K562 (cell line): Measurements from ENCODE around the gene SLAMF9.

Experiments used
- ARID3A ChIP-seq: IDR thresholded peaks from 2 replicates; pipeline ENCODE4 v1.6.1; 2012; ENCODE audit warnings: low read depth, low read length, improper control_type of control experiment, borderline replicate concordance
- BRD9 ChIP-seq: fragments of 450-650 bp; IDR thresholded peaks from 2 replicates; pipeline ENCODE4 v1.6.1; 2018; ENCODE audit warnings: low read depth; ENCODE audit not compliant: partially characterized antibody
- JUN ChIP-seq, 2 experiments: sonication (generic) in 1 of 2; formaldehyde crosslinking in 1 of 2; IDR thresholded peaks; 2 replicates each; pipeline versions ENCODE4 v1.6.1 to v1.8.0; 2012 to 2022; ENCODE audit warnings: borderline replicate concordance in 2 of 2, mild to moderate bottlenecking in 2 of 2, improper control_type of control experiment in 1 of 2, low read depth in 1 of 2, low read length in 1 of 2, missing genetic modification reagents in 1 of 2
- JUND ChIP-seq, 2 experiments: IDR thresholded peaks; 2 replicates in 1 of 2; 3 replicates in 1 of 2; pipeline ENCODE4 v1.6.1; 2011; ENCODE audit warnings: borderline replicate concordance in 2 of 2, low read depth in 2 of 2, low read length in 2 of 2, improper control_type of control experiment in 1 of 2, missing biosample characterization in 1 of 2, missing genetic modification characterization in 1 of 2, missing genetic modification reagents in 1 of 2
- MAX ChIP-seq: sonication (generic); formaldehyde crosslinking; IDR thresholded peaks from 2 replicates; pipeline ENCODE4 v1.9.0; 2022; ENCODE audit warnings: mild to moderate bottlenecking, missing genetic modification reagents
- NCOR1 ChIP-seq: fragments of 450-650 bp; IDR thresholded peaks from 2 replicates; pipeline ENCODE4 v1.6.1; 2016; ENCODE audit warnings: mild to moderate bottlenecking, moderate library complexity
- USF1 ChIP-seq: sonication (generic); formaldehyde crosslinking; IDR thresholded peaks from 2 replicates; pipeline ENCODE4 v1.9.0; 2022; ENCODE audit warnings: mild to moderate bottlenecking, missing genetic modification reagents
- ZMIZ1 ChIP-seq, 2 experiments: fragments of 150-350 bp in 1 of 2; IDR thresholded peaks; 2 replicates each; pipeline ENCODE4 v1.6.1; 2012 to 2016; ENCODE audit warnings: low read depth in 2 of 2, low read length in 2 of 2, mild to moderate bottlenecking in 1 of 2, moderate library complexity in 1 of 2
- ZNF639 ChIP-seq, 2 experiments: fragments of 200-800 bp in 1 of 2; sonication (Bioruptor generic) in 1 of 2; sonication (generic) in 1 of 2; formaldehyde crosslinking in 1 of 2; IDR thresholded peaks in 1 of 2; conservative IDR thresholded peaks in 1 of 2; 2 replicates each; pipeline versions ENCODE4 v1.5.0 to v1.6.1; 2016 to 2020; ENCODE audit warnings: missing compliant biosample characterization in 1 of 2, missing genetic modification characterization in 1 of 2, missing genetic modification reagents in 1 of 2
- ZNF696 ChIP-seq: fragments of 250-450 bp; sonication (Bioruptor Pico); conservative IDR thresholded peaks from 2 replicates; pipeline ENCODE4 v1.4.0; 2020; ENCODE audit warnings: mild to moderate bottlenecking, moderate library complexity

- no peak for TF ChIP-seq BRD9
- no peak for TF ChIP-seq ARID3A
- no peak for TF ChIP-seq MAX (CRISPR knock-in tag)
- no peak for TF ChIP-seq ZNF696
- no peak for TF ChIP-seq JUN (IDR thresholded peaks at IDR 0.05; ENCODE audit: borderline replicate concordance, low read depth, low read length)
- no peak for TF ChIP-seq JUN (CRISPR knock-in tag; IDR thresholded peaks at IDR 0.05; ENCODE audit: borderline replicate concordance)
- no peak for TF ChIP-seq ZNF639 (CRISPR knock-in tag; conservative IDR thresholded peaks at IDR 0.05 in 1 of 2, IDR thresholded peaks at IDR 0.05 in 1 of 2)
- TF ChIP-seq JUND (IDR thresholded peaks at IDR 0.05; ENCODE audit: borderline replicate concordance, low read depth, low read length), result no peak
- no peak for TF ChIP-seq JUND (tag; IDR thresholded peaks at IDR 0.05; ENCODE audit: borderline replicate concordance, low read depth, low read length)
- no peak for TF ChIP-seq USF1 (CRISPR knock-in tag)
- TF ChIP-seq ZMIZ1 (IDR thresholded peaks at IDR 0.05; ENCODE audit: low read depth in 2 of 2, low read length in 2 of 2), result no peak
- TF ChIP-seq NCOR1, result no peak
Observed at GRCh38 chr1:159965263-159965662, 11.2 kb upstream of the SLAMF9 start.
